Caco-2 (cell line): ENCODE measurements around the gene ARHGEF28. TPM values are rescaled to one million over a fixed set of nuclear protein-coding genes. Genes with fewer than 3 reads are reported as not detected.

Source experiments
- BruUV-seq: library from RNA; stranded (reverse); fragments of 400-500 nt; replicated peaks from 2 replicates; lab custom pipeline; 2021; lab: Mats Ljungman, UMichigan
- CTCF ChIA-PET: fragments of 300-600 bp; sonication (Branson Sonifier 250); formaldehyde crosslinking; loops from one replicate; lab custom pipeline; 2022; ENCODE audit warnings: antibody characterized with exemption; lab: Charles Lee
- POLR2A ChIA-PET: fragments of 300-600 bp; sonication (Branson Sonifier 250); formaldehyde crosslinking; loops from one replicate; lab custom pipeline; 2022; ENCODE audit warnings: antibody characterized with exemption; lab: Charles Lee
- DNase-seq, 2 experiments: peaks; one replicate each; pipeline versions ENCODE4 v3.0.0 to v3.0.0-alpha.2; 2020 to 2022
- H3K27me3 ChIP-seq: replicated peaks from 2 replicates; pipeline ENCODE4 v1.6.0; 2011; ENCODE audit warnings: low read length; ENCODE audit not compliant: control insufficient read depth, insufficient read depth
- H3K36me3 ChIP-seq: 2 replicates; pipeline ENCODE4 v1.5.1; 2011; ENCODE audit warnings: low read length; ENCODE audit not compliant: control insufficient read depth, insufficient read depth
- H3K4me1 ChIP-seq: fragments of 250-450 bp; sonication (Bioruptor Pico); 2 replicates; pipeline ENCODE4 v1.5.1; 2020; ENCODE audit warnings: mild to moderate bottlenecking
- H3K4me3 ChIP-seq: 2 replicates; pipeline ENCODE4 v1.5.1; 2011; ENCODE audit warnings: low read depth, mild to moderate bottlenecking, control low read depth, low read length
- H3K9me3 ChIP-seq: fragments of 250-450 bp; sonication (Bioruptor Pico); 2 replicates; pipeline ENCODE4 v1.5.1; 2020; ENCODE audit warnings: mild to moderate bottlenecking, moderate library complexity
- H3K27ac Mint-ChIP-seq: one replicate; pipeline ENCODE4 v1.8.0; 2022; ENCODE audit warnings: mixed read lengths; ENCODE audit not compliant: unreplicated experiment
- H3K27me3 Mint-ChIP-seq: one replicate; pipeline ENCODE4 v1.8.0; 2022; ENCODE audit warnings: mixed read lengths; ENCODE audit not compliant: insufficient read depth, unreplicated experiment
- H3K36me3 Mint-ChIP-seq: one replicate; pipeline ENCODE4 v1.8.0; 2022; ENCODE audit warnings: mild to moderate bottlenecking, mixed read lengths; ENCODE audit not compliant: insufficient read depth, unreplicated experiment
- H3K4me1 Mint-ChIP-seq: one replicate; pipeline ENCODE4 v1.8.0; 2022; ENCODE audit warnings: low read depth, mixed read lengths; ENCODE audit not compliant: unreplicated experiment
- H3K4me3 Mint-ChIP-seq: one replicate; pipeline ENCODE4 v1.8.0; 2022; ENCODE audit warnings: mild to moderate bottlenecking, moderate library complexity, mixed read lengths; ENCODE audit not compliant: unreplicated experiment
- H3K9me3 Mint-ChIP-seq: one replicate; pipeline ENCODE4 v1.8.0; 2022; ENCODE audit warnings: mixed read lengths; ENCODE audit not compliant: unreplicated experiment
- intact Hi-C: fragments of 100-400 bp; cut with micrococcal nuclease; formaldehyde crosslinking; loops from one replicate; pipeline ENCODE4 v1.10.0; 2022; ENCODE audit not compliant: unreplicated experiment
- total RNA-seq: library from RNA; stranded (reverse); gene quantifications from 2 replicates; pipeline ENCODE4 v1.2.3, GENCODE V29; 2022
- TF ChIP-seq, protein P1 (sequence below), 2 experiments: fragments of 200-600 bp in 1 of 2; IDR thresholded peaks; 1 replicate in 1 of 2; 2 replicates in 1 of 2; pipeline versions ENCODE4 v1.5.1 to v1.8.0; 2011 to 2022; ENCODE audit warnings: antibody characterized with exemption in 1 of 2, control low read depth in 1 of 2, inconsistent platforms in 1 of 2, low read depth in 1 of 2, low read length in 1 of 2, mild to moderate bottlenecking in 1 of 2, moderate library complexity in 1 of 2; ENCODE audit not compliant: insufficient read depth in 1 of 2, severe bottlenecking in 1 of 2, unreplicated experiment in 1 of 2

Gene ARHGEF28
- total RNA-seq, 1 experiment from 2014 or later = 4.6 TPM

DNA sequence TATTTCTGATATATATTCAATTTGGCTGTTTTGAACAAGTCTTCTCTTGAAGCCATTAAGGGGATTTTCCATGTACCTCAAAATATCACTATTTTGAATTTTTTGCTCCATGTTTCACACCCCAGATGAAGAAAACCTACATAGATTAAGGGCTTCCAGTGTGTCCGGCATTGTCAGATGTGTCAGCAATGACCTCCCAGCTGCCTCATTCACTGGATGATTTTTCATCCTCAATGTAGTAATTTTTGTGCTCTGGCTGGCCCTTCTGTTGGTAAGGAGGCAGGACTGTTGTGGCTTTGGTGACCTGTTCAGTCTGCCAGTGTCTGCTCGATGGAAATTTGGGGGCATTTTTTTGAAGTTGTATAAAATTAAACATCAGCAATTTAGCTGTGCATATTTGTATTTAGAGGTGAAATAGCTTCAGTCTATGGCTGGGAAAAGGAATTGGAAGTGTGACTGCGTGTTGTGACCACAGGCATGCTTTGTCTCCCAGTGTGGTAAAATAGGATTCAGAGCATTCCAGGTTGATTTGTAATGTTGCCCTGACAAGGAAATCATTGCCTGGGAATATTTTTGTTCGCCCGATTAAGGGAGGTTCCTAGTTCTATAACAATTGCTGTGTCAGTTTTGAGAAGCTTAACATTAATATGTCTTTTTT, 312.4 kb downstream of the ARHGEF28 start:
- BruUV-seq = no TSS peak
- Mint-ChIP-seq H3K4me1 (no peaks in the 10 kb centered on the region), H3K27me3 (no peaks in the 10 kb centered on the region), H3K36me3 (no peaks in the 10 kb centered on the region), H3K9me3 (no peaks in the 10 kb centered on the region), H3K4me3 (no peak overlapping the region), H3K27ac (no peak overlapping the region)
- TF ChIP-seq, protein P1, sequence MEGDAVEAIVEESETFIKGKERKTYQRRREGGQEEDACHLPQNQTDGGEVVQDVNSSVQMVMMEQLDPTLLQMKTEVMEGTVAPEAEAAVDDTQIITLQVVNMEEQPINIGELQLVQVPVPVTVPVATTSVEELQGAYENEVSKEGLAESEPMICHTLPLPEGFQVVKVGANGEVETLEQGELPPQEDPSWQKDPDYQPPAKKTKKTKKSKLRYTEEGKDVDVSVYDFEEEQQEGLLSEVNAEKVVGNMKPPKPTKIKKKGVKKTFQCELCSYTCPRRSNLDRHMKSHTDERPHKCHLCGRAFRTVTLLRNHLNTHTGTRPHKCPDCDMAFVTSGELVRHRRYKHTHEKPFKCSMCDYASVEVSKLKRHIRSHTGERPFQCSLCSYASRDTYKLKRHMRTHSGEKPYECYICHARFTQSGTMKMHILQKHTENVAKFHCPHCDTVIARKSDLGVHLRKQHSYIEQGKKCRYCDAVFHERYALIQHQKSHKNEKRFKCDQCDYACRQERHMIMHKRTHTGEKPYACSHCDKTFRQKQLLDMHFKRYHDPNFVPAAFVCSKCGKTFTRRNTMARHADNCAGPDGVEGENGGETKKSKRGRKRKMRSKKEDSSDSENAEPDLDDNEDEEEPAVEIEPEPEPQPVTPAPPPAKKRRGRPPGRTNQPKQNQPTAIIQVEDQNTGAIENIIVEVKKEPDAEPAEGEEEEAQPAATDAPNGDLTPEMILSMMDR (IDR thresholded peaks at IDR 0.05; ENCODE audit: insufficient read depth in 1 of 2, low read depth in 1 of 2, low read length in 1 of 2, severe bottlenecking in 1 of 2, unreplicated experiment in 1 of 2) = no peak
- Histone ChIP-seq H3K36me3 (no peaks in the 10 kb centered on the region), H3K9me3 (no peaks in the 10 kb centered on the region), H3K27me3 (no peaks in the 10 kb centered on the region), H3K4me1 (peaks cover 5% of the 10 kb centered on the region; the same call in 1 of the 2 replicates), H3K4me3 (no peak overlapping the region)
- ChIA-PET POLR2A (no interaction called here), CTCF (no interaction called here)
- no peak for DNase-seq
- intact Hi-C loops = no loop called here

DNA sequence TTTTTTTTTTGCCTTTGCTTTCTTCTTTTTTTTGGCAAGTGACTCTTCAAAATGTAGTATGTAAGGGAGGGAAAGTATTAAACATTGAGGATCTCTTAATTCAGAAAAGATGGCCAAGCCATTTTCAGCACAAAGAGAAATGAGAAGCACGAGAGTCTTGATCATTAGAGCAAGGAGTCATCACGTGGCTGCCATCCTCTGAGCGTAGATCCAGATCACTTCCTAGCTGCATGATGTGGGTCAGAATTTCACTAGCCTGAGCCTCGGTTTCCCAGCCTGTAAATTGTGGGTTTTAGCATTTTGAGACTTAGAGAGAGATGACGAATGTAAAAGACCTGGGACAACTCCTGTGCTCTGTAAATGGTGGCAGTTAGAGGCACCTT, 312.9 kb downstream of the ARHGEF28 start:
- no peaks in the 10 kb centered on the region for H3K9me3 ChIP-seq
- H3K36me3 ChIP-seq = no peaks in the 10 kb centered on the region
- H3K36me3 Mint-ChIP-seq = no peaks in the 10 kb centered on the region
- intact Hi-C loops = no loop called here
- BruUV-seq = no TSS peak
- ChIA-PET POLR2A (no interaction called here), CTCF (no interaction called here)
- no peaks in the 10 kb centered on the region for H3K27me3 Mint-ChIP-seq
- no peaks in the 10 kb centered on the region for H3K27me3 ChIP-seq
- no peak overlapping the region for H3K27ac Mint-ChIP-seq
- H3K4me1 ChIP-seq = peaks cover 5% of the 10 kb centered on the region; the same call in 1 of the 2 replicates
- H3K4me3 Mint-ChIP-seq = no peak overlapping the region
- H3K9me3 Mint-ChIP-seq = peaks cover 2% of the 10 kb centered on the region
- H3K4me1 Mint-ChIP-seq = no peaks in the 10 kb centered on the region
- DNase-seq = no peak
- H3K4me3 ChIP-seq = no peak overlapping the region
- TF ChIP-seq, protein P1 (IDR thresholded peaks at IDR 0.05; ENCODE audit: insufficient read depth in 1 of 2, low read depth in 1 of 2, low read length in 1 of 2, severe bottlenecking in 1 of 2, unreplicated experiment in 1 of 2) = no peak

DNA sequence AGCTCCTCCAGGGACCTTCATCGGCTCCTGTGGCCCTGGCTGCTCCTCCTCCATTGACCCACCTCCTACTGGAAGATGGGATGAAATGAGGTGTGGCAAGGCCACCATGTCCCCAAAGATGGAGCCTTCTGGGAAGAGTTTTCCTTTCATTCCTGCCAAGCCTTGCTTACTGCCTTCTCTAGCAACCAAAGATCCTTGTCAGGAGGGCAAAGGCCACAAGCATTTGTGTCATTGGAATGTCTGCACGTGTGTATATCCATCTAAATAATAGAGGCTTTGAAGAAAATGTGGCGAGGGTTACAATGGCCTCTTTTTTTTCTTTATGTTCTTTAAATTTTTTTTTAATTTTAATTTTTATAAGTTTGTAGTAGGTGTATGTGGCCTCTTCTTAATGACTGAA, 313.6 kb downstream of the ARHGEF28 start:
- H3K9me3 Mint-ChIP-seq = peaks cover 8% of the 10 kb centered on the region
- H3K9me3 ChIP-seq = no peaks in the 10 kb centered on the region
- DNase-seq = no peak
- BruUV-seq = no TSS peak
- no peaks in the 10 kb centered on the region for H3K36me3 ChIP-seq
- peaks cover 5% of the 10 kb centered on the region; the same call in 1 of the 2 replicates for H3K4me1 ChIP-seq
- intact Hi-C loops = no loop called here
- CTCF ChIA-PET = no interaction called here
- H3K4me1 Mint-ChIP-seq = no peaks in the 10 kb centered on the region
- no peaks in the 10 kb centered on the region for H3K27me3 ChIP-seq
- no peak overlapping the region for H3K27ac Mint-ChIP-seq
- H3K4me3 Mint-ChIP-seq = no peak overlapping the region
- no peaks in the 10 kb centered on the region for H3K27me3 Mint-ChIP-seq
- POLR2A ChIA-PET = no interaction called here
- TF ChIP-seq, protein P1 (IDR thresholded peaks at IDR 0.05; ENCODE audit: insufficient read depth in 1 of 2, low read depth in 1 of 2, low read length in 1 of 2, severe bottlenecking in 1 of 2, unreplicated experiment in 1 of 2) = no peak
- no peak overlapping the region for H3K4me3 ChIP-seq
- H3K36me3 Mint-ChIP-seq = no peaks in the 10 kb centered on the region
